ENCODE data around the gene MYOM1.

Gene MYOM1

GRCh38 chr18:3192752-3193151, 27.0 kb downstream of the MYOM1 start:
- DNase-seq (ENCODE audit: extremely low spot score, insufficient read length, low read depth) (no peak), FAIRE-seq (no peak)

GRCh38 chr18:3192286-3192685, 27.5 kb downstream of the MYOM1 start:
- no peak for FAIRE-seq
- no peak for DNase-seq (ENCODE audit: extremely low spot score, insufficient read length, low read depth)

- FAIRE-seq: no peak
- no peak for DNase-seq (ENCODE audit: extremely low spot score, insufficient read length, low read depth)
These were observed 29.2 kb downstream of the MYOM1 start for GRCh38 chr18:3190610-3191009.

GRCh38 chr18:3189884-3190283, 29.9 kb downstream of the MYOM1 start:
- DNase-seq (ENCODE audit: extremely low spot score, insufficient read length, low read depth): no peak
- no peak for FAIRE-seq

GRCh38 chr18:3186678-3187658, 32.8 kb downstream of the MYOM1 start:
- DNase-seq (ENCODE audit: extremely low spot score, insufficient read length, low read depth): no peak
- peak; percentile 18 for FAIRE-seq

GRCh38 chr18:3184275-3184963, 35.3 kb downstream of the MYOM1 start:
- no peak for FAIRE-seq

GRCh38 chr18:3183103-3183717, 36.6 kb downstream of the MYOM1 start:
- FAIRE-seq (no peak), DNase-seq (ENCODE audit: extremely low spot score, insufficient read length, low read depth) (no peak)

More at GRCh38 chr18:3184275-3184963, 35.3 kb downstream of the MYOM1 start:
- no peak for DNase-seq (ENCODE audit: extremely low spot score, insufficient read length, low read depth)

GRCh38 chr18:3180325-3180724, 39.4 kb downstream of the MYOM1 start:
- FAIRE-seq (no peak), DNase-seq (ENCODE audit: extremely low spot score, insufficient read length, low read depth) (no peak)

GRCh38 chr18:3179430-3180089, 40.2 kb downstream of the MYOM1 start:
- FAIRE-seq: peak; percentile 66
- DNase-seq (ENCODE audit: extremely low spot score, insufficient read length, low read depth): peak; percentile 8

- DNase-seq (ENCODE audit: extremely low spot score, insufficient read length, low read depth): peak; percentile 61
These were observed 41.7 kb downstream of the MYOM1 start for GRCh38 chr18:3177902-3178687.

GRCh38 chr18:3175195-3175758, 44.5 kb downstream of the MYOM1 start:
- FAIRE-seq: peak; percentile 15
- DNase-seq (ENCODE audit: extremely low spot score, insufficient read length, low read depth): no peak

More at GRCh38 chr18:3177902-3178687, 41.7 kb downstream of the MYOM1 start:
- FAIRE-seq: peak; percentile 99

GRCh38 chr18:3172097-3172496, 47.7 kb downstream of the MYOM1 start:
- DNase-seq (ENCODE audit: extremely low spot score, insufficient read length, low read depth) (no peak), FAIRE-seq (no peak)

GRCh38 chr18:3171631-3172030, 48.1 kb downstream of the MYOM1 start:
- no peak for FAIRE-seq

GRCh38 chr18:3170441-3171161, 49.2 kb downstream of the MYOM1 start:
- DNase-seq (ENCODE audit: extremely low spot score, insufficient read length, low read depth) (no peak), FAIRE-seq (no peak)

More at GRCh38 chr18:3171631-3172030, 48.1 kb downstream of the MYOM1 start:
- no peak for DNase-seq (ENCODE audit: extremely low spot score, insufficient read length, low read depth)

GRCh38 chr18:3164381-3164780, 55.4 kb downstream of the MYOM1 start:
- DNase-seq (ENCODE audit: extremely low spot score, insufficient read length, low read depth): no peak
- FAIRE-seq: no peak

- DNase-seq (ENCODE audit: extremely low spot score, insufficient read length, low read depth) (no peak), FAIRE-seq (no peak)
These were observed 55.8 kb downstream of the MYOM1 start for GRCh38 chr18:3163968-3164367.

GRCh38 chr18:3162181-3162580, 57.6 kb downstream of the MYOM1 start:
- FAIRE-seq (peak; percentile 15), DNase-seq (ENCODE audit: extremely low spot score, insufficient read length, low read depth) (no peak)

- FAIRE-seq (no peak), DNase-seq (ENCODE audit: extremely low spot score, insufficient read length, low read depth) (no peak)
These were observed 59.9 kb downstream of the MYOM1 start for GRCh38 chr18:3159830-3160229.

Measured in GM18507 (cell line).